ENCODE measurements around the gene ZSWIM3.
A peak's percentile ranks its signal among the peaks of the same experiment; 100 is the strongest.

ZSWIM3 gene

DNA sequence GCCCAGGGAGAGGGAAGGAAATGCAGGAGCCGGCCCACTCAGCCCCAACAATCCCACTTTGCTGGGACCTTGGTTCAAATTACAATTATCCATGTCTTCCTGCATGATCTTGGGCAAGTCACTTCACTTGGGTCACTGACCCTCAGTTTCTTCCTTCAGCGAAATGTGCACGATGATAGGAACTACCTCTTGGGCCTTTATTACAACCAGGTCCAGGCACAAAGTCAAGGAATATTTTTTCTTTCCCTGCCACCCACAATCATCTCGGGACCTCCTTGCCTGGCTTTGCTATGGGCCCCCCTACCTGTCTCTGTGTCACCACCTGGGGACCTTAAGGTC is 54.9 kb downstream of the ZSWIM3 start:
- Histone ChIP-seq H3K36me3 (peaks cover 10% of the 10 kb centered on the region), H3K4me1 (no peaks in the 10 kb centered on the region), H3K9me3 (no peaks in the 10 kb centered on the region), H3K4me3 (ENCODE audit: low read depth, low read length) (peak overlapping the region; percentile 69), H3K27me3 (no peaks in the 10 kb centered on the region)
- TF ChIP-seq, protein P1, sequence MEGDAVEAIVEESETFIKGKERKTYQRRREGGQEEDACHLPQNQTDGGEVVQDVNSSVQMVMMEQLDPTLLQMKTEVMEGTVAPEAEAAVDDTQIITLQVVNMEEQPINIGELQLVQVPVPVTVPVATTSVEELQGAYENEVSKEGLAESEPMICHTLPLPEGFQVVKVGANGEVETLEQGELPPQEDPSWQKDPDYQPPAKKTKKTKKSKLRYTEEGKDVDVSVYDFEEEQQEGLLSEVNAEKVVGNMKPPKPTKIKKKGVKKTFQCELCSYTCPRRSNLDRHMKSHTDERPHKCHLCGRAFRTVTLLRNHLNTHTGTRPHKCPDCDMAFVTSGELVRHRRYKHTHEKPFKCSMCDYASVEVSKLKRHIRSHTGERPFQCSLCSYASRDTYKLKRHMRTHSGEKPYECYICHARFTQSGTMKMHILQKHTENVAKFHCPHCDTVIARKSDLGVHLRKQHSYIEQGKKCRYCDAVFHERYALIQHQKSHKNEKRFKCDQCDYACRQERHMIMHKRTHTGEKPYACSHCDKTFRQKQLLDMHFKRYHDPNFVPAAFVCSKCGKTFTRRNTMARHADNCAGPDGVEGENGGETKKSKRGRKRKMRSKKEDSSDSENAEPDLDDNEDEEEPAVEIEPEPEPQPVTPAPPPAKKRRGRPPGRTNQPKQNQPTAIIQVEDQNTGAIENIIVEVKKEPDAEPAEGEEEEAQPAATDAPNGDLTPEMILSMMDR (IDR thresholded peaks at IDR 0.05; ENCODE audit: low read depth, low read length), result no peak
- DNase-seq, result no peak

DNA sequence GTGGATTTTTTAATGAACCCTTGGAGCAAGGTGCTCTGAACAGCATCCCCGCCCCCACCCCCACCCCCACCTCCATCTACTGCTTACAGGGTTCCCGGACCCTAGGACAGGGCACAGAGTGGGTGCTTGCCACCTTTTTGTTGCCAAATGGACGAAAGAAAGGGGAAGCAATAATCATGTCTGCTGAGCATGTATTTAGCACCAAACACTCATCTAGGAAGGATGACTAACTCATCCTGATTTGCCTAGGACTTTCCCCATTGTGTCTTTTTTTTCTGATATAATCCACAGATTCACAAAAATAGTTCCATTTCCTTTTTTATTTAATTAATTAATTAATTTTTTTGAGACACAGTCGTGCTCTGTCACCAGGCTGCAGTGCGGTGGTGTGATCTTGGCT is 55.7 kb downstream of the ZSWIM3 start:
- peaks cover 10% of the 10 kb centered on the region for H3K36me3 ChIP-seq
- no peaks in the 10 kb centered on the region for H3K27me3 ChIP-seq
- H3K9me3 ChIP-seq, result no peaks in the 10 kb centered on the region
- H3K4me3 ChIP-seq (ENCODE audit: low read depth, low read length), result no peak overlapping the region
- TF ChIP-seq, protein P1 (IDR thresholded peaks at IDR 0.05; ENCODE audit: low read depth, low read length), result no peak
- no peaks in the 10 kb centered on the region for H3K4me1 ChIP-seq
- no peak for DNase-seq

DNA sequence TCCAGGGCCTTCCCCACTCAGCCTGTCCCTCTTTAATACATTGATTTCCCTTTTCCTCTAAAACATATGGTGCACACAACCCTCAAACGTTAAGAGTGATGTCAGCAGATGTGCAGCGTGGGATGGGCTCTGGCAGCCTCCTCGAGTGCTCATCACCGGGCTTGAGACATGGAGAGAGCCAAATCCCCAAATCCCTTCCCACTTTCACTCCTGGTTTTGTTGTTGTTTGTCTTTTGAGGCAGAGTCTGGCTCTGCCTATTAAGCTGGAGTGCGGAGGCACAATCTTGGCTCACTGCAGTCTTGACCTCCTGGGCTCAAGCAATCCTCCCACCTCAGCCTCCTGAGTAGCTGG is 60.4 kb downstream of the ZSWIM3 start:
- DNase-seq, result no peak
- Histone ChIP-seq H3K9me3 (no peaks in the 10 kb centered on the region), H3K36me3 (no peaks in the 10 kb centered on the region), H3K27me3 (no peaks in the 10 kb centered on the region), H3K4me3 (ENCODE audit: low read depth, low read length) (no peak overlapping the region), H3K4me1 (no peaks in the 10 kb centered on the region)
- TF ChIP-seq, protein P1 (IDR thresholded peaks at IDR 0.05; ENCODE audit: low read depth, low read length), result no peak

DNA sequence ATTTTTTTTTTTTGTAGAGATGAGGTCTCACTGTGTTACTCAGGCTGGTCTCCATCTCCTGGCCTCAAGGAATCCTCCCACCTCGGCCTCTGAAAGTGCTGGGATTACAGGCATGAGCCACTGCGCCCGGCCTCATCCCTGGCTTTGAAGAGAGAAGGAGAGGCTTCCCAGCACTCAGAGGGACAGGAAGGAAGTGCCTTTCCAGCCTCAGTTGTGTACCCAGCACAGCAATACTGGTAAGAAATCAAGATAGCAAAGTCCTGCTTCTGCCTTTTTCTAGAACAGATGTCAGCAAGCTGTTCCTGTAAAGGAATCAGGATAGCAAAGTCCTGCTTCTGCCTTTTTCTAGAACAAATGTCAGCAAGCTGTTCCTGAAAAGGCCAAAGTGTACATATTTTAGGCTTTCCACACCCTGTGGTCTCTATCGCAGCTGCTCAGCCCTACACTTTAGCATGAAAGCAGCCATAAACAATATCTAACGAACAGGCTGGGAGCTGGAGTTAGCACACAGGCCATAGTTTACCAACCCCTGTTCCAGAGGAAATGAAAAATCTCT is 60.8 kb downstream of the ZSWIM3 start:
- H3K27me3 ChIP-seq, result no peaks in the 10 kb centered on the region
- no peak overlapping the region for H3K4me3 ChIP-seq (ENCODE audit: low read depth, low read length)
- H3K9me3 ChIP-seq, result no peaks in the 10 kb centered on the region
- no peaks in the 10 kb centered on the region for H3K4me1 ChIP-seq
- no peak for DNase-seq
- TF ChIP-seq, protein P1 (IDR thresholded peaks at IDR 0.05; ENCODE audit: low read depth, low read length), result no peak
- H3K36me3 ChIP-seq, result no peaks in the 10 kb centered on the region

DNA sequence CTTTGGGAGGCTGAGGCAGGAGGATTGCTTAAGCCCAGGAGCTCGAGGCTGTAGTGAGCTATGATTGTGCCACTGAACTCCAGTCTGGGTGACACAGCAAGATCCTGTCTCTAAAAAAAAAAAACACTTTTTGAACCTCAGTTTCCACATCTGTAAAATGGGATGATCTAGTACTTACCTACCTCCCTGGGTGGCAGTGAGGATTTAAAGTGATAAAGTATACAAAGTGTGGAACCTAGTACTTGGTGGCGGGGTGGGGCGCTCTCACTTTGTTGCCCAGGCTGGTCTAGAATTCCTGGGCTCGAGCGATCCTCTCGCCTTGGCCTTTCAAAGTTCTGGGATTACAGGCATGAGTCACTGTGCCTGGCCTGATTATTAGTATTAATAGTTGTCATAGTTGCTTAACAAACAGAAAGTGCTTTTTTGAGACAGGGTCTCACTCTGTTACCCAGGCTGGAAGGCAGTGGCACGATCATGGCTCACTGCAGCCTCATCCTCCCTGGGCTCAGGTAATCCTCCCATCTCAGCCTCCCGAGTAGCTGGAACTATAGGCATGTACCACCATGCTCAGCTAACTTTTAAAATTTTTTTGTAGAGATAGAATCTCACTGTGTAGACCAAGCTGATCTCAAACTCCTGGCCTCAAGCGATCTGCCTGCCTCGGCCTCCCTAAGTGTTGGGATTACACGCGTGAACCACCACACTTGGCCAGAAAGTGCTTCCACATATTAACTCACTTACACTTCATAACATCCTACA is 61.5 kb downstream of the ZSWIM3 start:
- Histone ChIP-seq H3K4me3 (ENCODE audit: low read depth, low read length) (no peak overlapping the region), H3K4me1 (no peaks in the 10 kb centered on the region), H3K27me3 (no peaks in the 10 kb centered on the region), H3K36me3 (no peaks in the 10 kb centered on the region), H3K9me3 (no peaks in the 10 kb centered on the region)
- TF ChIP-seq, protein P1 (IDR thresholded peaks at IDR 0.05; ENCODE audit: low read depth, low read length), result no peak
- no peak for DNase-seq
